K562 (cell line): ENCODE results near the gene SAMM50. TPM values are rescaled to one million over a fixed set of nuclear protein-coding genes. Genes with fewer than 3 reads are reported as not detected.
A peak's percentile ranks its signal among the peaks of the same experiment; 100 is the strongest.

Experiments used
- TBP ChIP-seq: optimal IDR thresholded peaks from 2 replicates; pipeline ENCODE3; 2011; ENCODE audit warnings: low read depth, low read length, improper control_type of control experiment
- ZNF408 ChIP-seq: fragments of 250-450 bp; sonication (Bioruptor Pico); IDR thresholded peaks from 2 replicates; pipeline ENCODE4 v1.4.0; 2020; ENCODE audit warnings: low read depth, mild to moderate bottlenecking, moderate library complexity
- polyA plus RNA-seq, 8 experiments: library from polyadenylated mRNA; depleted of rRNA in 4 of 8; stranded (reverse) in 5 of 8; unstranded in 3 of 8; fragments of >200 nt; fragmentation: Nextera tagmentation in 2 of 8; fragmentation: Illumina TruSeq in 1 of 8; extraction: Ambion mirVana in 2 of 8; extraction: Trizol in 1 of 8; gene quantifications; 2 replicates each; pipeline versions ENCODE4 v1.2.1 to v1.2.3, GENCODE V29; 2011 to 2014; ENCODE audit warnings: inconsistent platforms in 1 of 8, missing spikeins in 1 of 8
- total RNA-seq, 7 experiments: library from RNA; depleted of rRNA in 6 of 7; stranded (reverse); fragments of >200 nt in 6 of 7; fragmentation: Illumina TruSeq in 2 of 7; extraction: Trizol in 2 of 7; gene quantifications; 2 replicates each; pipeline versions ENCODE4 v1.2.1 to v1.2.3, GENCODE V29; 2011 to 2021; ENCODE audit warnings: low replicate concordance in 1 of 7
- TF ChIP-seq, protein P1 (sequence below): fragments of 200-600 bp; sonication (generic); IDR thresholded peaks from one replicate; pipeline ENCODE4 v1.6.1; 2012; ENCODE audit warnings: mild to moderate bottlenecking, low read depth, low read length, inconsistent platforms
- TF ChIP-seq, protein P2 (sequence below): fragments of 450-650 bp; IDR thresholded peaks from 2 replicates; pipeline ENCODE4 v1.6.1; 2016; ENCODE audit warnings: borderline replicate concordance

The SAMM50 gene
- total and polyA plus RNA-seq, 9 of the 15 experiments (the other 6 are each of a cell fraction or from before 2014, with no cell fraction given): 14.6 to 49.3 (median 38.1) TPM

DNA sequence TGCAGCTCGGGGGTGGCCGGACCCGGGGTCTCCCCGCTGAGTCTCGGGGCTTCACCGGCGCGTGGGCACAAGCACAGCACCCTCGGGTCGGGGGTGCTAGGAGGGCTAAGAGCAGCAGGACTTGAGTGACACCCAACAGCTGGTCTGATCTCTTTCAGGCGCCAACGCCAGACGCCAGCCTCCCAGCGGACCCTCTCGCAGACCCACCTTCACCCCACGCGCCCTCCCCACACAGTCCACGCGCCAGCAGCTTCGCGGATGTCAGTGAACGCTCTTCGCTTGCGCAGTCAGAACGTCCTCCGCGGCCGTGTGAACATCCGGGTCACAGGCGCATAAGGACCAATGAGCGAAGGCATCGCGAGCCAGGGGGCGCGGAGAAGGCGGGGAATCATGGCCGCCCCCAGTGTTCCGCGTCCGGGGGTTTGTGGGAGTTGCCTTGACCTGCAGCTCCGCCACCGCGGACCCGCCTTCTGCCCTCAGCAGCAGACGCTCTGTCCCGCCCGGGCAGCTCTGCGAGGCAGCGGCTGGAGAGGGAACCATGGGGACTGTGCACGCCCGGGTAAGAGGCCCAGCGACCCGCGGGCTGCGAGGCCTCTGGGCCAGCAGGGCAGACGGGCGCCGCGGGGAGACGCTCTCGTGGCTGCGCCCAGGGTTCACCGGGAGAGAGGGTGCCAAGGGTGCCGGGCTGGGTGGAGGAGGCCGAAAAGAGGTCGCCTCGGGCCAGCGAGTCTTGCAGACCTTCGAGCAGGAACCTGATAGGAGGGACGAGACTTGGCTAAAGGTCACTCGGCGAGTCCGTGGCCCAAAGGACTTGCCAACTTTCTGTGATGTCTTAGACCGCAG, at the start of gene SAMM50 (continued):
- TF ChIP-seq, protein P1, sequence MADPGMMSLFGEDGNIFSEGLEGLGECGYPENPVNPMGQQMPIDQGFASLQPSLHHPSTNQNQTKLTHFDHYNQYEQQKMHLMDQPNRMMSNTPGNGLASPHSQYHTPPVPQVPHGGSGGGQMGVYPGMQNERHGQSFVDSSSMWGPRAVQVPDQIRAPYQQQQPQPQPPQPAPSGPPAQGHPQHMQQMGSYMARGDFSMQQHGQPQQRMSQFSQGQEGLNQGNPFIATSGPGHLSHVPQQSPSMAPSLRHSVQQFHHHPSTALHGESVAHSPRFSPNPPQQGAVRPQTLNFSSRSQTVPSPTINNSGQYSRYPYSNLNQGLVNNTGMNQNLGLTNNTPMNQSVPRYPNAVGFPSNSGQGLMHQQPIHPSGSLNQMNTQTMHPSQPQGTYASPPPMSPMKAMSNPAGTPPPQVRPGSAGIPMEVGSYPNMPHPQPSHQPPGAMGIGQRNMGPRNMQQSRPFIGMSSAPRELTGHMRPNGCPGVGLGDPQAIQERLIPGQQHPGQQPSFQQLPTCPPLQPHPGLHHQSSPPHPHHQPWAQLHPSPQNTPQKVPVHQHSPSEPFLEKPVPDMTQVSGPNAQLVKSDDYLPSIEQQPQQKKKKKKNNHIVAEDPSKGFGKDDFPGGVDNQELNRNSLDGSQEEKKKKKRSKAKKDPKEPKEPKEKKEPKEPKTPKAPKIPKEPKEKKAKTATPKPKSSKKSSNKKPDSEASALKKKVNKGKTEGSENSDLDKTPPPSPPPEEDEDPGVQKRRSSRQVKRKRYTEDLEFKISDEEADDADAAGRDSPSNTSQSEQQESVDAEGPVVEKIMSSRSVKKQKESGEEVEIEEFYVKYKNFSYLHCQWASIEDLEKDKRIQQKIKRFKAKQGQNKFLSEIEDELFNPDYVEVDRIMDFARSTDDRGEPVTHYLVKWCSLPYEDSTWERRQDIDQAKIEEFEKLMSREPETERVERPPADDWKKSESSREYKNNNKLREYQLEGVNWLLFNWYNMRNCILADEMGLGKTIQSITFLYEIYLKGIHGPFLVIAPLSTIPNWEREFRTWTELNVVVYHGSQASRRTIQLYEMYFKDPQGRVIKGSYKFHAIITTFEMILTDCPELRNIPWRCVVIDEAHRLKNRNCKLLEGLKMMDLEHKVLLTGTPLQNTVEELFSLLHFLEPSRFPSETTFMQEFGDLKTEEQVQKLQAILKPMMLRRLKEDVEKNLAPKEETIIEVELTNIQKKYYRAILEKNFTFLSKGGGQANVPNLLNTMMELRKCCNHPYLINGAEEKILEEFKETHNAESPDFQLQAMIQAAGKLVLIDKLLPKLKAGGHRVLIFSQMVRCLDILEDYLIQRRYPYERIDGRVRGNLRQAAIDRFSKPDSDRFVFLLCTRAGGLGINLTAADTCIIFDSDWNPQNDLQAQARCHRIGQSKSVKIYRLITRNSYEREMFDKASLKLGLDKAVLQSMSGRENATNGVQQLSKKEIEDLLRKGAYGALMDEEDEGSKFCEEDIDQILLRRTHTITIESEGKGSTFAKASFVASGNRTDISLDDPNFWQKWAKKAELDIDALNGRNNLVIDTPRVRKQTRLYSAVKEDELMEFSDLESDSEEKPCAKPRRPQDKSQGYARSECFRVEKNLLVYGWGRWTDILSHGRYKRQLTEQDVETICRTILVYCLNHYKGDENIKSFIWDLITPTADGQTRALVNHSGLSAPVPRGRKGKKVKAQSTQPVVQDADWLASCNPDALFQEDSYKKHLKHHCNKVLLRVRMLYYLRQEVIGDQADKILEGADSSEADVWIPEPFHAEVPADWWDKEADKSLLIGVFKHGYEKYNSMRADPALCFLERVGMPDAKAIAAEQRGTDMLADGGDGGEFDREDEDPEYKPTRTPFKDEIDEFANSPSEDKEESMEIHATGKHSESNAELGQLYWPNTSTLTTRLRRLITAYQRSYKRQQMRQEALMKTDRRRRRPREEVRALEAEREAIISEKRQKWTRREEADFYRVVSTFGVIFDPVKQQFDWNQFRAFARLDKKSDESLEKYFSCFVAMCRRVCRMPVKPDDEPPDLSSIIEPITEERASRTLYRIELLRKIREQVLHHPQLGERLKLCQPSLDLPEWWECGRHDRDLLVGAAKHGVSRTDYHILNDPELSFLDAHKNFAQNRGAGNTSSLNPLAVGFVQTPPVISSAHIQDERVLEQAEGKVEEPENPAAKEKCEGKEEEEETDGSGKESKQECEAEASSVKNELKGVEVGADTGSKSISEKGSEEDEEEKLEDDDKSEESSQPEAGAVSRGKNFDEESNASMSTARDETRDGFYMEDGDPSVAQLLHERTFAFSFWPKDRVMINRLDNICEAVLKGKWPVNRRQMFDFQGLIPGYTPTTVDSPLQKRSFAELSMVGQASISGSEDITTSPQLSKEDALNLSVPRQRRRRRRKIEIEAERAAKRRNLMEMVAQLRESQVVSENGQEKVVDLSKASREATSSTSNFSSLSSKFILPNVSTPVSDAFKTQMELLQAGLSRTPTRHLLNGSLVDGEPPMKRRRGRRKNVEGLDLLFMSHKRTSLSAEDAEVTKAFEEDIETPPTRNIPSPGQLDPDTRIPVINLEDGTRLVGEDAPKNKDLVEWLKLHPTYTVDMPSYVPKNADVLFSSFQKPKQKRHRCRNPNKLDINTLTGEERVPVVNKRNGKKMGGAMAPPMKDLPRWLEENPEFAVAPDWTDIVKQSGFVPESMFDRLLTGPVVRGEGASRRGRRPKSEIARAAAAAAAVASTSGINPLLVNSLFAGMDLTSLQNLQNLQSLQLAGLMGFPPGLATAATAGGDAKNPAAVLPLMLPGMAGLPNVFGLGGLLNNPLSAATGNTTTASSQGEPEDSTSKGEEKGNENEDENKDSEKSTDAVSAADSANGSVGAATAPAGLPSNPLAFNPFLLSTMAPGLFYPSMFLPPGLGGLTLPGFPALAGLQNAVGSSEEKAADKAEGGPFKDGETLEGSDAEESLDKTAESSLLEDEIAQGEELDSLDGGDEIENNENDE: no peak
- TF ChIP-seq ZNF408 (CRISPR knock-in tag) (no peak), TBP (peak; percentile 64)
- TF ChIP-seq, protein P2, sequence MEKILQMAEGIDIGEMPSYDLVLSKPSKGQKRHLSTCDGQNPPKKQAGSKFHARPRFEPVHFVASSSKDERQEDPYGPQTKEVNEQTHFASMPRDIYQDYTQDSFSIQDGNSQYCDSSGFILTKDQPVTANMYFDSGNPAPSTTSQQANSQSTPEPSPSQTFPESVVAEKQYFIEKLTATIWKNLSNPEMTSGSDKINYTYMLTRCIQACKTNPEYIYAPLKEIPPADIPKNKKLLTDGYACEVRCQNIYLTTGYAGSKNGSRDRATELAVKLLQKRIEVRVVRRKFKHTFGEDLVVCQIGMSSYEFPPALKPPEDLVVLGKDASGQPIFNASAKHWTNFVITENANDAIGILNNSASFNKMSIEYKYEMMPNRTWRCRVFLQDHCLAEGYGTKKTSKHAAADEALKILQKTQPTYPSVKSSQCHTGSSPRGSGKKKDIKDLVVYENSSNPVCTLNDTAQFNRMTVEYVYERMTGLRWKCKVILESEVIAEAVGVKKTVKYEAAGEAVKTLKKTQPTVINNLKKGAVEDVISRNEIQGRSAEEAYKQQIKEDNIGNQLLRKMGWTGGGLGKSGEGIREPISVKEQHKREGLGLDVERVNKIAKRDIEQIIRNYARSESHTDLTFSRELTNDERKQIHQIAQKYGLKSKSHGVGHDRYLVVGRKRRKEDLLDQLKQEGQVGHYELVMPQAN: peak; percentile 50
